ENCODE data around the gene LRRC47.

- TF ChIP-seq BHLHE40 (IDR thresholded peaks at IDR 0.05; ENCODE audit: borderline replicate concordance) (no peak), FOXM1 (IDR thresholded peaks at IDR 0.05; ENCODE audit: borderline replicate concordance) (no peak), LEF1 (IDR thresholded peaks at IDR 0.05; ENCODE audit: borderline replicate concordance) (no peak)
Observed at GRCh38 chr1:3814065-3814464, 17.8 kb upstream of the LRRC47 start.

Data from HEK293T (cell line).